HL-60 (cell line): ENCODE data around the gene KCNQ5.

Experiments
- DNase-seq, 2 experiments: peaks; one replicate each; pipeline ENCODE4 v3.0.0-alpha.2; 2010 to 2020; ENCODE audit warnings: low read depth in 1 of 2, low spot score in 1 of 2
- H3K27ac ChIP-seq: fragments of 250-450 bp; sonication (Bioruptor Pico); replicated peaks from 2 replicates; pipeline ENCODE4 v1.5.1; 2020; ENCODE audit warnings: mild to moderate bottlenecking, moderate library complexity
- H3K27me3 ChIP-seq: fragments of 250-450 bp; sonication (Bioruptor Pico); 2 replicates; pipeline ENCODE4 v1.5.1; 2021; ENCODE audit warnings: mild to moderate bottlenecking, moderate library complexity; ENCODE audit not compliant: insufficient read depth, poor library complexity, severe bottlenecking
- H3K4me3 ChIP-seq: replicated peaks from 2 replicates; pipeline ENCODE4 v1.5.1; 2011; ENCODE audit warnings: mild to moderate bottlenecking, control low read depth, low read length; ENCODE audit not compliant: insufficient read depth
- GABPA ChIP-seq: IDR thresholded peaks from 2 replicates; pipeline ENCODE4 v1.6.1; 2012; ENCODE audit warnings: low read depth
- POLR2AphosphoS5 ChIP-seq: IDR thresholded peaks from 2 replicates; pipeline ENCODE4 v1.6.1; 2012; ENCODE audit warnings: low read depth
- SPI1 ChIP-seq: IDR thresholded peaks from 2 replicates; pipeline ENCODE4 v1.6.1; 2012; ENCODE audit warnings: low read depth, mild to moderate bottlenecking, borderline replicate concordance
- TF ChIP-seq, protein P1 (sequence below): IDR thresholded peaks from one replicate; pipeline ENCODE4 v1.5.1; 2011; ENCODE audit warnings: low read length, control low read depth, inconsistent platforms; ENCODE audit not compliant: insufficient read depth
- TF ChIP-seq, protein P2 (sequence below): IDR thresholded peaks from 2 replicates; pipeline ENCODE4 v1.6.1; 2012; ENCODE audit warnings: low read depth; ENCODE audit not compliant: insufficient replicate concordance

Gene KCNQ5

DNA sequence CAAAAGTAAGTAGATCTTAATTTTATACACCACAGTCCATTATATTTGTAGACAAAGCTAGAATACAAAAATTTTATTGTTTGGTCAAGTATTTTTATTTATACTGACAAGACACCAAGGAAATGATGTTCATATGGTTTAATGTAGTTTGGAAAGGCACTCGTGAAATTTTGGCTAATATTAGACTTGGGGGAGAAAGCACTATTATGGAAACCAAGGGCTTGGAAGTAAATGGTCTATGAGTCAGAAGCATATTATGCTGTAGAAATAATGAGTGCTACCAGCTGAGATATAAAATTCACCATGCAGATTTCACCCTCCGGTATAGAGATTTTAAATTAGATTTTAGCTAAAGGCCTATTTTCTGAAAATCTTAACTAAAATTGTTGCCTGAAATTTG lies 233.6 kb downstream of the KCNQ5 start:
- DNase-seq: no peak
- Histone ChIP-seq H3K4me3 (no peak overlapping the region), H3K27me3 (no peaks in the 10 kb centered on the region), H3K27ac (no peak overlapping the region)
- TF ChIP-seq SPI1: no peak
- TF ChIP-seq POLR2AphosphoS5: no peak
- TF ChIP-seq, protein P1, sequence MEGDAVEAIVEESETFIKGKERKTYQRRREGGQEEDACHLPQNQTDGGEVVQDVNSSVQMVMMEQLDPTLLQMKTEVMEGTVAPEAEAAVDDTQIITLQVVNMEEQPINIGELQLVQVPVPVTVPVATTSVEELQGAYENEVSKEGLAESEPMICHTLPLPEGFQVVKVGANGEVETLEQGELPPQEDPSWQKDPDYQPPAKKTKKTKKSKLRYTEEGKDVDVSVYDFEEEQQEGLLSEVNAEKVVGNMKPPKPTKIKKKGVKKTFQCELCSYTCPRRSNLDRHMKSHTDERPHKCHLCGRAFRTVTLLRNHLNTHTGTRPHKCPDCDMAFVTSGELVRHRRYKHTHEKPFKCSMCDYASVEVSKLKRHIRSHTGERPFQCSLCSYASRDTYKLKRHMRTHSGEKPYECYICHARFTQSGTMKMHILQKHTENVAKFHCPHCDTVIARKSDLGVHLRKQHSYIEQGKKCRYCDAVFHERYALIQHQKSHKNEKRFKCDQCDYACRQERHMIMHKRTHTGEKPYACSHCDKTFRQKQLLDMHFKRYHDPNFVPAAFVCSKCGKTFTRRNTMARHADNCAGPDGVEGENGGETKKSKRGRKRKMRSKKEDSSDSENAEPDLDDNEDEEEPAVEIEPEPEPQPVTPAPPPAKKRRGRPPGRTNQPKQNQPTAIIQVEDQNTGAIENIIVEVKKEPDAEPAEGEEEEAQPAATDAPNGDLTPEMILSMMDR: no peak
- TF ChIP-seq, protein P2, sequence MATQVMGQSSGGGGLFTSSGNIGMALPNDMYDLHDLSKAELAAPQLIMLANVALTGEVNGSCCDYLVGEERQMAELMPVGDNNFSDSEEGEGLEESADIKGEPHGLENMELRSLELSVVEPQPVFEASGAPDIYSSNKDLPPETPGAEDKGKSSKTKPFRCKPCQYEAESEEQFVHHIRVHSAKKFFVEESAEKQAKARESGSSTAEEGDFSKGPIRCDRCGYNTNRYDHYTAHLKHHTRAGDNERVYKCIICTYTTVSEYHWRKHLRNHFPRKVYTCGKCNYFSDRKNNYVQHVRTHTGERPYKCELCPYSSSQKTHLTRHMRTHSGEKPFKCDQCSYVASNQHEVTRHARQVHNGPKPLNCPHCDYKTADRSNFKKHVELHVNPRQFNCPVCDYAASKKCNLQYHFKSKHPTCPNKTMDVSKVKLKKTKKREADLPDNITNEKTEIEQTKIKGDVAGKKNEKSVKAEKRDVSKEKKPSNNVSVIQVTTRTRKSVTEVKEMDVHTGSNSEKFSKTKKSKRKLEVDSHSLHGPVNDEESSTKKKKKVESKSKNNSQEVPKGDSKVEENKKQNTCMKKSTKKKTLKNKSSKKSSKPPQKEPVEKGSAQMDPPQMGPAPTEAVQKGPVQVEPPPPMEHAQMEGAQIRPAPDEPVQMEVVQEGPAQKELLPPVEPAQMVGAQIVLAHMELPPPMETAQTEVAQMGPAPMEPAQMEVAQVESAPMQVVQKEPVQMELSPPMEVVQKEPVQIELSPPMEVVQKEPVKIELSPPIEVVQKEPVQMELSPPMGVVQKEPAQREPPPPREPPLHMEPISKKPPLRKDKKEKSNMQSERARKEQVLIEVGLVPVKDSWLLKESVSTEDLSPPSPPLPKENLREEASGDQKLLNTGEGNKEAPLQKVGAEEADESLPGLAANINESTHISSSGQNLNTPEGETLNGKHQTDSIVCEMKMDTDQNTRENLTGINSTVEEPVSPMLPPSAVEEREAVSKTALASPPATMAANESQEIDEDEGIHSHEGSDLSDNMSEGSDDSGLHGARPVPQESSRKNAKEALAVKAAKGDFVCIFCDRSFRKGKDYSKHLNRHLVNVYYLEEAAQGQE: no peak
- TF ChIP-seq GABPA: no peak

DNA sequence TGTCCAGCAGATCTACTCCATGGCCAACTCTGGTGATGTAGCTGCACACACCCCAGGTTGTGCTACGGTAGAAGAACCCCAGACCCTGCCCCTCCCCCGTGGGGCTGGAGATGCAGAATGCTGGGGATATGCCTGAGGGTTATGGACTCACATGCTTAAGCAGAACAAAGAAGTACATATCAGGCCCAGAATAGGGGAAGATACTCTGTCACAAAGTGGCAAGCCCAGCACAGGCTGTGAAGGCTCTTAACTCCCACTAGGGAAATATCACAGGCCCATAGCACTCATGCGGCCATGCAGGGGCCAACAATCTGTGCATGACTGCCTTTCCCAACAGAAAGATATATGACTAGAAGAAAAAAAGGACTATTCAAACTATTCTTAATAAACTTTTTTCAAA lies 234.9 kb downstream of the KCNQ5 start:
- peak in 1 of 2 experiments; percentile 17 for DNase-seq
- TF ChIP-seq, protein P2: no peak
- TF ChIP-seq SPI1: no peak
- TF ChIP-seq, protein P1: no peak
- no peak for TF ChIP-seq GABPA
- TF ChIP-seq POLR2AphosphoS5: no peak
- H3K27ac ChIP-seq: no peak overlapping the region
- H3K4me3 ChIP-seq: no peak overlapping the region
- no peaks in the 10 kb centered on the region for H3K27me3 ChIP-seq

DNA sequence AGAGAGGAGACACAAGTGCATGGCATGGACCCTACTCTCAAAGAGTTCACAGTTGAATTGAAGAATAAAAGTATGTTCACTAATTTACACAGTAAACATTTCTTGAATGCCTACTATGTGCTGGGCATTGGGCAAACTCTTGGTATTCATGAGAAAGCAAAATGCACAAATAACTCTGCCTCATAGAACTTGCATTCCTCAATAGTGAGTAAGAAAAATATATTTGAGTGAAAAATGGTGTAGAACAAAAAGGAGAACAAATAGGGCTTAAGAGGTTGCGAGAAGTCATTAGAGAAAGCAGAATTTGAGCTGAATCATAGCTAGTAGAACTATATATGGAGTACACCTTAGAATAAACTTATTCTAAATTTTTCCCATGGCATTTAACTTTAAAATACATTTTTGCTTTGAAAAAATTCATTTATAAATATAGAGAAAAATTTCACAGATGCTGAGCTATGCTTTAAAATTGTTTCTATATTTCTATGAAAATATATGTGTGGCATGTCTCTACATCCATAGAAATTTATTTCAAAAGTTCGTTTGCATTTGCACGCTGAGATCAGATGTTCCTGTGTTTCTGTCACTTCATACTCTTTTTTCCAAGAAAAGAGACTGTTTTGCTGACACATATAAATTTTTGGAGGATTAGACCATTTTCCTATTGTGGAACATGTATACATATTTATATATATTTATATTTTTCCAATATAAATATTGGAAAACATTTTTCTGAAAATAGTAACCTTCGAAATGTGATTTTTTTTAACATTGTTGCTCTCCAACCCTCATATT lies 236.1 kb downstream of the KCNQ5 start:
- no peak for DNase-seq
- TF ChIP-seq, protein P2: no peak
- TF ChIP-seq GABPA (no peak), SPI1 (no peak), POLR2AphosphoS5 (no peak)
- TF ChIP-seq, protein P1: no peak
- Histone ChIP-seq H3K27me3 (no peaks in the 10 kb centered on the region), H3K27ac (no peak overlapping the region), H3K4me3 (no peak overlapping the region)
